CD4-positive, alpha-beta T cell treated with Interleukin-6 for 4 hours (primary cell): ENCODE measurements around the gene COL2A1.

Experiments used
- DNase-seq: peaks from one replicate; pipeline ENCODE4 v3.0.0-alpha.2; 2020; ENCODE audit warnings: mixed read lengths

COL2A1 gene

DNA sequence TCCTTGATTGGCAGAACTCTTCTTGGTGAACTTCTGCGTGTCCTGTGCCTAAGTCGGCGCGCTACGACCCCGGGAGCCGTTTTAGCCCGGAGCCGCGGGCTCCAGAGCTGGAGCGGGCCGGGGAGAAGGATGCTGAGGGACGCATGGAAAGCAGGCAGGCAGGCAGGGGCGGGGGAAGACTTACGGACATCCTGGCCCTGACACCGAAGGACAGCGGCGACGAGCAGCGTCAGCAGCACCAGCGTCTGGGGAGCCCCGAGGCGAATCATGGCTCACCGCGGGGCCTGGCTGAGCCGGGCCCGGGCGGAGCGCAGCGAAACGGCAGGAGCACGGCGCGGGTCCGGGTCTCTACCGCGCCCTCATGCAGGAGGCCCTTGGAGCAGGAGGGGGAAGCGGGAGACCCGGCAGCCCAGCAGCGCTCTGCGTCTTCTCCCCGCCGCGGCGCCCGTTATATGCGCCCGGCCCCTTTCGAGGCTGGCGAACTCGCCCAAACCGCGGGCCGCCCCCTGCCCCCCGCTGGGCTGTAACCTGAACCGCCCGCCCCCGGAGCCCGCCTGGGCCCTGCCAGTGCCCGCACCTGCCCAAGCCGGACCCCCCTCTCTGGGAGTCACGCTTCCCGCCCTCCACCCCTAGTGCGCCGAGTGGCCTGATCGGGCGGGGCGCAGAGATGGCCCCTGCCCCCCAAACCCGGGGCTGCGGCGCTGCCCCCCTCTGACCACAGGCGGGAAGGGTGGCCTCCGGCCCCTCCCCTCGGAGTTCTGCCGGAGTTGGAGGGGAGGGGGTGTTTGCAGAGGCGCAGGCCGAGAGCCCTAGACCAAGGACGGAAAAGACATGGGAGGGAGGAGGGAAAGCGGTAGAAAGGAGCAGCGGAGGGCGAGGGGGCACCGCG, at the start of gene COL2A1:
COL2A1 (minus strand) TSS at position 424 of the 889 bp plus-strand sequence; CDS start at position 269, 155 bp downstream.
- DNase-seq, result peak; percentile 12

- no peak for DNase-seq
Observed at GRCh38 chr12:48053883-48054282, 49.6 kb upstream of the COL2A1 start.

DNA sequence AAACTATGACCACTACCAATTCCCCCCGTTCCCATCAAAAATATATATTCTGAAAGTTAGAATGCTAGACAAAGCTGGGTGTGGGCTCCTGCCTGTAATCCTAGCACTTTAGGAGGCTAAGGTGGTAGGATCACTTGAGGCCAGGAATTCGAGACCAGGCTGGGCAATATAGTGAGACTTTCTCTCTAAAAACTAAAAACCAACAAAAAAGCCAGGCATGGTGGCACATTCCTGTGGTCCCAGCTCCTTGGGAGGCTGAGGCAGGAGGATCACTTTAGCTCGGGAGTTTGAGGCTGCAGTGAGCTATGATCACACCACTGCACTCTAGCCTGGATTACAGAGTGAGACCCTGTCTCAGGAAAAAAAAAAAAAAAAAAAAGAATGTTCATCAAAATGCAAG, 48.8 kb upstream of the COL2A1 start:
- DNase-seq, result no peak

- DNase-seq, result no peak
Observed at GRCh38 chr12:48051681-48052080, 47.4 kb upstream of the COL2A1 start.

GRCh38 chr12:48050174-48050573, 45.9 kb upstream of the COL2A1 start:
- DNase-seq, result no peak

DNA sequence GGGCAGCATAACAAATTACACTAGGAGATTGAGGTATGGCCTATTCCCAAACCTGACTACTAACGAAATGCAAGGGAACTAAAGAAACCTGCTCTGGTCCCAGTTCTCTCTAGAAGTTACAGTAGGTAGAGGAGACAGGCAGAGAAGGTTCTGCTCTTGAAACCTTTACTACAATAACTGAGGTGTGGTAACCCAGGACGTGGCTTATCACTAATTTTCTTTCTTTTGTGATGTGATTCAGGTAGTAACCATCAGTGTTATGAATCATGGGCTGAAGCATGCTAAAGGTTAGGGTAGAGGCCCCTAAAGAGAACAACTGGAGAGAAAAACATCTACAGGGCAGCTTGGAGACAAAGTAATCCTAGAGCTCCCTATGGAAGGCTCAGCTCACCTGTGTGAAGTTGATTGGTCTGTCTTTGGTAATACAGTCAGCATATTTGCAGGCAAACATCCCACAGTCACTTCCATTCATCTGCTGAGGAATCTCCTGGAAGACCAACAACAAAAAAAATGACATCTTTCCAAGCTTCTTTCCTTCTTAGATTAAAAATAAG, 41.8 kb upstream of the COL2A1 start:
- no peak for DNase-seq

- no peak for DNase-seq
Observed at GRCh38 chr12:48045061-48045846, 41.0 kb upstream of the COL2A1 start.

- DNase-seq, result no peak
Observed at GRCh38 chr12:48044396-48044795, 40.1 kb upstream of the COL2A1 start.

- no peak for DNase-seq
Observed at GRCh38 chr12:48043771-48044170, 39.5 kb upstream of the COL2A1 start.

GRCh38 chr12:48041591-48042423, 37.5 kb upstream of the COL2A1 start:
- no peak for DNase-seq

DNA sequence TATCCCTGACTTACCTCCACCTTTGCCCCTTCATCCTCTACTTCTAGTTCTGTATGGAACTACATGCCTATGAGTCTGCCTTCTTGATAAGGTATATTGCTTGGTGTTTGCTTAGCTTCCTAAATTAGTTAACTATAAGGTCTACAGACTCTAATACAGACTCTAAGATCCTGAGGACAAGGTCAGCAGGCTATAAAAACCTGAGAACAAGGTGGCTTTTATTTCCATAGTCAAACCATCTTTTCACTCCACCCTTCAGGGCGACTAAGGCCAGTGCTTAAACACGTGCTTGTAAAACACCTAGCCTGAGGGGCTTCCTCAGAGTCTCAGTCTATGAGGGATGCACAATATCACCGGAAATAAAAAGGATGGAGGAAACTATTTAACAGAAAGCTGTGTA, 36.1 kb upstream of the COL2A1 start:
- no peak for DNase-seq

- no peak for DNase-seq
Observed at GRCh38 chr12:48039151-48039550, 34.9 kb upstream of the COL2A1 start.

DNA sequence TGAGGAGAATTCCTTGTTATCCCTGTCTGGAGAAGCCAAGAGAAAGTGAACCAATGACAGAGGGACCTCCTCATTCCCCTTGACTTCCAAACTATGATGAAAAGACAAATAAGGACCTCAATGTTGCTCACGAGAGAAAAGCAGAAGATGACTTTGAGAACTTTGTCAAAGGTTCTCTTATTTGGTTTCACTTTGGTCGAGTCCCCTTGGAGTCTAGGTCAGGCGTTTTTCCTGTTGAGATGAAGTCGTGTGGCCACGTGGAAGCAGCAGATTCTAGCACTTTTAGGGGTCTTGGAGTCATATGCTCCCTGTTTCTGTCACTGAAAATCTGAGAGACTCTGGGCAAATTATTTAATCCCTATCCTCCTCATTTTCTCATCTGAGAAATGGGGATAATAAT, 33.8 kb upstream of the COL2A1 start:
- DNase-seq, result no peak

GRCh38 chr12:48037267-48037915, 33.1 kb upstream of the COL2A1 start:
- DNase-seq, result no peak

- no peak for DNase-seq
Observed at GRCh38 chr12:48036818-48037217, 32.5 kb upstream of the COL2A1 start.

GRCh38 chr12:48034835-48035805, 30.8 kb upstream of the COL2A1 start:
- no peak for DNase-seq

DNA sequence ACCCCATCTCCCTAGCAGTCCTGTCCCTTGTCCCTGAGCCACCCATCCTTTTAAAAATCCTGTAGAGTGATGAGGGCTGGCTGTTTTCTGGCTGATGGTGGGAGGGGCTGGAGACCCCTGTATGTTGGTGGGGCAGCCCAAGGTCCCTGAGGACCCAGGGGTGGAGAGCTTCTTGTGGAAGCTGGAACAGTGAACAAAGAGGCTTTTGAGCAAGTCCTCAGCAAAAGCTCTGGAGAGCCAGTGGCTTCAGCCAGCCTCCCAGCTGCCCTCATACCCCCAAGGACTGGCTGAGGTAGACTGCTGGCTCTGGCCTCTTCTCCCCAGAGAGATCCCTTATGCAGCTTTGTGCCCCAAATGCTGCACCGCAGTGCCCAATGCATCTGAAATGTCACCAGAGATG, 29.2 kb upstream of the COL2A1 start:
- DNase-seq, result no peak

GRCh38 chr12:48032597-48032996, 28.3 kb upstream of the COL2A1 start:
- no peak for DNase-seq

DNA sequence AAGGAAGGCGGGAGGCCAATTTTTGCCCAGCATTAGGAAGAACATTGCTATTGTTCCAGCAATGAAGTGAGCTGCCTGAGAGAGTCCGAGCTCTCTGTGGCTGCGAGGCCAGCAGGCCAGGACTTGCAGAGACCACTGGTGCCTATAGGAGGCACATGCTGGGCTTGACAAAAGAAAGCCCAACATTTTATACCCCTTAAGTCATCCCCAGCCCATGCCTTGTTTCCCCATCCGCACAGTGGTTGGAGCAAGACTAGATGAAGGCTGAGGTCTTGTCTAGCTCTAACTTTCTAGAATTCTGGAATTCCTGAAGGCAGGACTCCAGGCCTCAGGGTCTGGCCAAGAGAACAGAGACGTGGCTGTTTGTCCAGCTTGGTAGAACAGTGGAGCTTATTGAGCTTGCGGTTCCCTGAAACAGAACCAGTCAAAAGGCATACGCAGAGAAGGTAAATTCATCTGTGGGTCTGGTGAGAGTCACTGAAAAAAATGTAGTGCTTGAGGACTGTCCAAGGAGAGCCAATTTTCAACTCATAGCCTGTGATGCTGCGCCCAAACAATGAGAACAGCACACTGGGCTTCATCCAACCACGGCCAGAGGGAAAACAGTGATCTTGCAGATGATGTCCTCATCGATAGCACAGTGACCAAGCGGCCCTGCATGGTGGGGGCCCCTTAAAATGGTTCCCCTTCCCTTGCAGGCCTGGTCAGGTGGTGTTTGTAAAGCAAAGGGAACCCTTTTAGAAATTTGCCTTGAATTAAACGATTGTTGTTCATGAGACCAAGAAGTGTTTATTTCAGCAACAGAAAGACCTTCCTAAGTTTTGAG, 27.1 kb upstream of the COL2A1 start:
- no peak for DNase-seq

DNA sequence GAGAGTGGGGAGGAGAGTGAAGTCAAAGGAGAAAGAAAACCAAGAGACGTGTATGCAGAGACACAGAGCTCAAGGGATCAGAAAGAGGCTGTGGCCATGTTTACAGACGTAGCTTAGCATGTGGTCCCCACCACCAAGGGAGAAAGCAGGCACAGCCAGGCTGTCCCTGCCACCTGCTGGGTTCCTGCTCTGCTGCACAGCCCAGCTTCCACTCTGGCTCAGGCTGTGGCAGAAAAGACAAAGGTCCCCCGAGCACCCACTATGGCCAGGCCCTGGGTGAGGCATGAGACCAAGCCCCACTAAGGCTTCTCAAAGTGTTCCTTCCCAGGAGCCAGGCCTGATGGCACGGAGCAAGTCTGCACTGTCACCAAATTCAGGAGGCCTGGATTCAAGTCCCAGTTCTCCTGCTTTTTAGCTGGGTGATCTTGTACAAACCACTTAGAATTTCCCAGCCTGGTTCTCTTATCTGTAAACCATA, 25.9 kb upstream of the COL2A1 start:
- no peak for DNase-seq
